Measurements from ENCODE around the gene ENGASE. TPM values are rescaled to one million over a fixed set of nuclear protein-coding genes. Genes with fewer than 3 reads are reported as not detected.

ENGASE gene
- total RNA-seq, 2 donors from 2014 or later: 51.4 to 53.0 TPM

- H3K9me3 Mint-ChIP-seq: no peaks in the 10 kb centered on the region
- no peaks in the 10 kb centered on the region for H3K27me3 Mint-ChIP-seq (ENCODE audit: low read depth)
- H3K4me3 Mint-ChIP-seq: no peak overlapping the region
- DNase-seq (no peak), ATAC-seq (replicated peaks in 1 of 2) (no peak)
- no peak overlapping the region for H3K27ac Mint-ChIP-seq
- H3K36me3 Mint-ChIP-seq (ENCODE audit: insufficient read depth in 2 of 2): peaks cover 4 to 8% of the 10 kb centered on the region in 2 donors
- H3K4me1 Mint-ChIP-seq (ENCODE audit: low read depth): no peaks in the 10 kb centered on the region
These were observed 7.1 kb downstream of the ENGASE start for GRCh38 chr17:79081571-79082276.

- no peaks in the 10 kb centered on the region for H3K4me1 Mint-ChIP-seq (ENCODE audit: low read depth)
- H3K36me3 Mint-ChIP-seq (ENCODE audit: insufficient read depth in 2 of 2): peaks cover 4 to 8% of the 10 kb centered on the region in 2 donors
- ATAC-seq (replicated peaks in 1 of 2): peak; percentile 43 to 61
- H3K4me3 Mint-ChIP-seq: no peak overlapping the region
- H3K27me3 Mint-ChIP-seq (ENCODE audit: low read depth): no peaks in the 10 kb centered on the region
- H3K9me3 Mint-ChIP-seq: no peaks in the 10 kb centered on the region
- peak; percentile 64 to 70 for DNase-seq
- no peak overlapping the region for H3K27ac Mint-ChIP-seq
These were observed 7.9 kb downstream of the ENGASE start for GRCh38 chr17:79082311-79083190.

- ATAC-seq (replicated peaks in 1 of 2): no peak
- Mint-ChIP-seq H3K9me3 (no peaks in the 10 kb centered on the region), H3K27ac (no peak overlapping the region), H3K4me1 (ENCODE audit: low read depth) (no peaks in the 10 kb centered on the region), H3K27me3 (ENCODE audit: low read depth) (no peaks in the 10 kb centered on the region), H3K36me3 (ENCODE audit: insufficient read depth in 2 of 2) (peaks cover 4 to 8% of the 10 kb centered on the region in 2 donors), H3K4me3 (no peak overlapping the region)
- no peak for DNase-seq
These were observed 8.8 kb downstream of the ENGASE start for GRCh38 chr17:79083191-79083971.

GRCh38 chr17:79084291-79085153, 9.9 kb downstream of the ENGASE start:
- H3K36me3 Mint-ChIP-seq (ENCODE audit: insufficient read depth in 2 of 2): peaks cover 2 to 6% of the 10 kb centered on the region in 2 donors
- no peak overlapping the region for H3K27ac Mint-ChIP-seq
- no peaks in the 10 kb centered on the region for H3K27me3 Mint-ChIP-seq (ENCODE audit: low read depth)
- no peaks in the 10 kb centered on the region for H3K9me3 Mint-ChIP-seq
- H3K4me1 Mint-ChIP-seq (ENCODE audit: low read depth): no peaks in the 10 kb centered on the region
- DNase-seq: no peak
- ATAC-seq (replicated peaks in 1 of 2): no peak
- H3K4me3 Mint-ChIP-seq: no peak overlapping the region

- Mint-ChIP-seq H3K27ac (no peak overlapping the region), H3K27me3 (ENCODE audit: low read depth) (no peaks in the 10 kb centered on the region), H3K36me3 (ENCODE audit: insufficient read depth in 2 of 2) (peaks cover 0 to 5% of the 10 kb centered on the region in 2 donors), H3K9me3 (no peaks in the 10 kb centered on the region), H3K4me1 (ENCODE audit: low read depth) (no peaks in the 10 kb centered on the region), H3K4me3 (no peak overlapping the region)
- no peak for ATAC-seq (replicated peaks in 1 of 2)
- no peak for DNase-seq
These were observed 10.7 kb downstream of the ENGASE start for GRCh38 chr17:79085154-79085920.

GRCh38 chr17:79085921-79086551, 11.4 kb downstream of the ENGASE start:
- no peaks in the 10 kb centered on the region for H3K4me1 Mint-ChIP-seq (ENCODE audit: low read depth)
- ATAC-seq (replicated peaks in 1 of 2) (no peak), DNase-seq (no peak)
- H3K36me3 Mint-ChIP-seq (ENCODE audit: insufficient read depth in 2 of 2): no peaks in the 10 kb centered on the region
- no peaks in the 10 kb centered on the region for H3K9me3 Mint-ChIP-seq
- H3K27ac Mint-ChIP-seq: no peak overlapping the region
- no peak overlapping the region for H3K4me3 Mint-ChIP-seq
- no peaks in the 10 kb centered on the region for H3K27me3 Mint-ChIP-seq (ENCODE audit: low read depth)

GRCh38 chr17:79086609-79087427, 12.2 kb downstream of the ENGASE start:
- H3K36me3 Mint-ChIP-seq (ENCODE audit: insufficient read depth in 2 of 2): no peaks in the 10 kb centered on the region
- H3K4me1 Mint-ChIP-seq (ENCODE audit: low read depth): no peaks in the 10 kb centered on the region
- ATAC-seq (replicated peaks in 1 of 2) (peak in 1 of 2 donors; percentile 2), DNase-seq (no peak)
- no peaks in the 10 kb centered on the region for H3K27me3 Mint-ChIP-seq (ENCODE audit: low read depth)
- no peak overlapping the region for H3K4me3 Mint-ChIP-seq
- H3K9me3 Mint-ChIP-seq: no peaks in the 10 kb centered on the region
- no peak overlapping the region for H3K27ac Mint-ChIP-seq

- Mint-ChIP-seq H3K27me3 (ENCODE audit: low read depth) (peaks cover 5% of the 10 kb centered on the region), H3K9me3 (no peaks in the 10 kb centered on the region), H3K36me3 (ENCODE audit: insufficient read depth in 2 of 2) (no peaks in the 10 kb centered on the region), H3K4me3 (no peak overlapping the region), H3K27ac (no peak overlapping the region), H3K4me1 (ENCODE audit: low read depth) (no peaks in the 10 kb centered on the region)
- DNase-seq (peak; percentile 71 to 81), ATAC-seq (replicated peaks in 1 of 2) (peak; percentile 75 to 77)
These were observed 13.0 kb downstream of the ENGASE start for GRCh38 chr17:79087428-79088143.

GRCh38 chr17:79088247-79088996, 13.8 kb downstream of the ENGASE start:
- Mint-ChIP-seq H3K4me3 (no peak overlapping the region), H3K27ac (no peak overlapping the region), H3K9me3 (no peaks in the 10 kb centered on the region), H3K27me3 (ENCODE audit: low read depth) (peaks cover 10% of the 10 kb centered on the region), H3K4me1 (ENCODE audit: low read depth) (peaks cover 5% of the 10 kb centered on the region), H3K36me3 (ENCODE audit: insufficient read depth in 2 of 2) (no peaks in the 10 kb centered on the region)
- ATAC-seq (replicated peaks in 1 of 2) (no peak), DNase-seq (no peak)

- Mint-ChIP-seq H3K9me3 (no peaks in the 10 kb centered on the region), H3K4me1 (ENCODE audit: low read depth) (peaks cover 7% of the 10 kb centered on the region), H3K27ac (no peak overlapping the region), H3K4me3 (no peak overlapping the region), H3K27me3 (ENCODE audit: low read depth) (peaks cover 10% of the 10 kb centered on the region), H3K36me3 (ENCODE audit: insufficient read depth in 2 of 2) (no peaks in the 10 kb centered on the region)
- DNase-seq (no peak), ATAC-seq (replicated peaks in 1 of 2) (no peak)
These were observed 14.3 kb downstream of the ENGASE start for GRCh38 chr17:79088997-79089328.

All from activated T-cell treated with anti-CD3 and anti-CD28 coated beads, Interleukin-2, amount 50 U/mL, for 72 hours (primary cell).